HG02763 (cell line): ENCODE results near the gene SORD.

Source experiments
- ATAC-seq: cut with Tn5 transposase; IDR thresholded peaks from one replicate; pipeline ENCODE4 v1.9.1; 2021; ENCODE audit warnings: mild to moderate bottlenecking, moderate library complexity; ENCODE audit not compliant: unreplicated experiment

The SORD gene

DNA sequence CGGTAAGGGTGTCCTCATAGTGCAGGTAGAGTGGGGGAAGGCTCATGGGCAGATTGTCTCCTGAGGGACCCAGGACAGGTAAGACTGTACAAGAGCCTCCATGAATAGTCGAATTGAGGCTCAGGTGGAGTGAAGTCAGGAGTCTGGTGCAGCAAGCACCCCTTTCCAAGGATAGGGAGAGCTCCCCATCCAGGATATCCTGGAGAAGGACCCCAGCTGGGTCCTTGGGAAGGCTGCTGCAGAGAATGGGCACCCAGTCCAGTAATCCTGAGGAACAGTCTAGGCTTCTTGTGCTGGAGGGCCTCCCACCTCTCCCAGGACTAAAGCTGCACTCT lies 91.7 kb downstream of the SORD start:
- ATAC-seq, result no peak

DNA sequence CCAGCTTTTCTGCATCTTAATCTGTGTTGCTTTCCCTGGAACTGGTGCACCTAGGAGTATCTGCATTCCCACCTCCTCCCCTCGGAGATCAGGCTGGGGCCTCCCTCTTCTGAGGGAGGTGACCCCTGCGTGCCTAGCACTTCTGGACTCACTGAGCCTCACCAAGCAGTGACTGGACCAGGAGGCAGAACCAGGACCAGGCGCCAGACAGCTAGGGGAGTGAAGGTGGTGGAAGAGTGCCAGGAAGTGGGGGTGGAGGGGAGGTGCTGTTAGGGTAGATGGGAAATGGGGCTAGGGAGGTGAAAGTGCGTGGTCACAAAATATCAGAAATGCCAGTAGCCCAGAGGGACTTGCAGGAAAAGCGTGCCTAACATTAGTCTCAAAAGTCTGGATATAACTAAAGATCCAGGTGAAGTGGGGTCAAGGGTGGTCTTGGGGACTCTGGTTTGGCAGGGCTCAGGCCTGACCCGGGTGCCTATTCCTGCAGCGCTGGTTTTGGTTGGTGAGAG lies 92.4 kb downstream of the SORD start:
- ATAC-seq, result no peak

DNA sequence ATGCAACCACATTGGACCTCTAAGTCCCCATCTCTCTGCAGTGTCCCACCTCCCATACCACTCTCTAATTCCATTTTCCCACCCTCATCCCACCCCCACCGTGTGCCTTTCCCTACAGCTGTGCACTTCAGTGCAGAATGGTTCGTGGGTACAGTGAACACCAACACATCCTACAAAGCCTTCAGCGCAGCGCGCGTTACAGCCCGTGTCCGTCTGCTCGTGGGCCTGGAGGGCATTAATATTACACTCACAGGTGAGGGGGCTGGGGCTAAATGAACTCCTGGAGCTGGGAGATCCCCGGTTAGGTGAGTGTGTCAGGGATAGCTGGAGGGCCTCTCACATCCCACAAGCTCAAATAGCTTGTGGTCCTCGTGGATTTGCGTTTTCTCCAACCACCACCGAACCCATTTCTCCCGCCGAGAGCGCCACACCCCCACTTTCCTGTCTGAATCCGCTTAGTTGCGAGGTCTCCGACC lies 93.0 kb downstream of the SORD start:
- ATAC-seq, result no peak

DNA sequence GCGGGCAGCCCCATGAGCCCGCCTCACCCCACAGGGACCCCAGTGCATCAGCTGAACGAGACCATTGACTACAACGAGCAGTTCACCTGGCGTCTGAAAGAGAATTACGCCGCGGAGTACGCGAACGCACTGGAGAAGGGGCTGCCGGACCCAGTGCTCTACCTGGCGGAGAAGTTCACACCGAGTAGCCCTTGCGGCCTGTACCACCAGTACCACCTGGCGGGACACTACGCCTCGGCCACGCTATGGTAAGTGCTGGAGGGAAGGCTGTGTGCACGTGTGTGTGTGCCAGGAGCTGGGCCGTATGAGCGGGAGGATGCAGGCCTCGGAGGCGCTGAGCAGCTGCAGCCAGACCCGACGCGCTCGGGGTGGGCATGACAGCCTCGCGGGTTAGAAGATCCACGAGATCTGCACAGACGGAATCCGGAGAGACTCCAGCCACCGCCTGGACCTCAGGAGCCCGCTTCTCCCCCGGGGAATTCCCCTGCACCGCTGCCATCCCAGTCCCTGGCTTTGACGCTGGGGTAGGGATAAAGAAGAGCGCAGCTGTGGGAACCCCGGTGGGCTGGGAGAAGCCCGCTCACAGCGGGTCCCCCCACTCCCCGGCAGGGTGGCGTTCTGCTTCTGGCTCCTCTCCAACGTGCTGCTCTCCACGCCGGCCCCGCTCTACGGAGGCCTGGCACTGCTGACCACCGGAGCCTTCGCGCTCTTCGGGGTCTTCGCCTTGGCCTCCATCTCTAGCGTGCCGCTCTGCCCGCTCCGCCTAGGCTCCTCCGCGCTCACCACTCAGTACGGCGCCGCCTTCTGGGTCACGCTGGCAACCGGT lies 93.7 kb downstream of the SORD start:
- no peak for ATAC-seq

DNA sequence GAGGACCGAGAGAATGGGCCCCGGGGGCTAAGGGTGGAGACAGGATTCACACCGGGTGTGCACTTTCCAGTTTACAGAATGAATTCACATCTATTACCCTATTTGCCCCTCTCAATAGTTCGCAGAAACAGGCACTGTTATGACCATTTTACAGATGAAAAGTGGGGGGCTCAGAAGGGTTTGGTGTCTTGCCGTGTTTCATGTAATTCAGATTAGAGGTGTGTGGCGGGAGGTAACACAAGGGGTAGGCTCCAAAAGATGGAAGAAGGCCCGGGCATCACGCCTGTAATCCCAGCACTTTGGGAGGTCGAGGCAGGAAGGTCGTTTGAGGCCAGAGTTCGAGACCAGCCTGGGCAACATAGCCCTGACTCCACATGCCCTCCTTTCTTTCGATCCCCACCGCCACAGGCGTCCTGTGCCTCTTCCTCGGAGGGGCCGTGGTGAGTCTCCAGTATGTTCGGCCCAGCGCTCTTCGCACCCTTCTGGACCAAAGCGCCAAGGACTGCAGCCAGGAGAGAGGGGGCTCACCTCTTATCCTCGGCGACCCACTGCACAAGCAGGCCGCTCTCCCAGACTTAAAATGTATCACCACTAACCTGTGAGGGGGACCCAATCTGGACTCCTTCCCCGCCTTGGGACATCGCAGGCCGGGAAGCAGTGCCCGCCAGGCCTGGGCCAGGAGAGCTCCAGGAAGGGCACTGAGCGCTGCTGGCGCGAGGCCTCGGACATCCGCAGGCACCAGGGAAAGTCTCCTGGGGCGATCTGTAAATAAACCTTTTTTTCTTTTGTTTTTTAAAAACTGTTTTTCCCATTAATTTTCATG lies 94.5 kb downstream of the SORD start:
- ATAC-seq, result no peak

DNA sequence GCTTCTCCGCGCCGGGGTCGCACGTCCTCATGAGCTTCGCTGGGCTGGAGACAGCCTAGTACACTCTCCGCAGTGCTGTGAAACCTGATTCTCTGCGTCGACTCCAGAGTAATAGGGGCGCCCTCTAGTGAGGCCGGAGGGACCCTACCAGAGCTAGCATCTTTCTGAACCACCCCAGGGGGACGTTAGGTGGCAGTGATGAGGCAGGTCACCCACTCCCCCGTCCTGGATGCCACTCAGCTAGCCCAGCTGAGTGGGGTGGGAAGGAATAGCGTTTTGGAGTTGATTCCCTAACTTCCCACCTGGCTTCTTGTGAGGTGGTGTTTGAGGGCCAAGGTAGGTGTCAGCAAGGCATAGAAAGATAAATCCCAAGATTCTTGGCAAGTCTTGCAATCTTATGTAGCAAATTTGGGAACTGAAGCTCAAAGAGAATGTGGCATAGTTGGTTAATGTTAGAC lies 95.2 kb downstream of the SORD start:
- peak; percentile 88 for ATAC-seq

DNA sequence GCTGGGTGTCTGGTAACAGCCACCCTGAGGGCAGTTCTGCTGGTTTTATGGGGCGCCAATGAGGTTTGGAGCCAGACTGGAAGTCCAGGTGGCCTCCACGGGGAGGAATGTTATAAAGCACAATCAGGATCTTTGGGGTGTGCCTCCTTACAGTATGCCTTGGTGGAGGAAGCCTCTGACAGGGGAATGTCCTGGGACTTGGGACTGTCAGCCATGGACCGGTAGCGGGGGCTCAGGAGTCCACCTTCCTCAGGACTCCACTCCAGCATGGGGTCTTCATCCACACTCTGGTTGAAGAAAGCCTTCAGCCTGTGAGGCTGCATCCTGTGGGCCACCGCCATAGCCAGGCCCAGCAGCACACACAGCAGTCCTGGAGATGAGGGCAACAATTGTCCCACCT lies 96.0 kb downstream of the SORD start:
- no peak for ATAC-seq

DNA sequence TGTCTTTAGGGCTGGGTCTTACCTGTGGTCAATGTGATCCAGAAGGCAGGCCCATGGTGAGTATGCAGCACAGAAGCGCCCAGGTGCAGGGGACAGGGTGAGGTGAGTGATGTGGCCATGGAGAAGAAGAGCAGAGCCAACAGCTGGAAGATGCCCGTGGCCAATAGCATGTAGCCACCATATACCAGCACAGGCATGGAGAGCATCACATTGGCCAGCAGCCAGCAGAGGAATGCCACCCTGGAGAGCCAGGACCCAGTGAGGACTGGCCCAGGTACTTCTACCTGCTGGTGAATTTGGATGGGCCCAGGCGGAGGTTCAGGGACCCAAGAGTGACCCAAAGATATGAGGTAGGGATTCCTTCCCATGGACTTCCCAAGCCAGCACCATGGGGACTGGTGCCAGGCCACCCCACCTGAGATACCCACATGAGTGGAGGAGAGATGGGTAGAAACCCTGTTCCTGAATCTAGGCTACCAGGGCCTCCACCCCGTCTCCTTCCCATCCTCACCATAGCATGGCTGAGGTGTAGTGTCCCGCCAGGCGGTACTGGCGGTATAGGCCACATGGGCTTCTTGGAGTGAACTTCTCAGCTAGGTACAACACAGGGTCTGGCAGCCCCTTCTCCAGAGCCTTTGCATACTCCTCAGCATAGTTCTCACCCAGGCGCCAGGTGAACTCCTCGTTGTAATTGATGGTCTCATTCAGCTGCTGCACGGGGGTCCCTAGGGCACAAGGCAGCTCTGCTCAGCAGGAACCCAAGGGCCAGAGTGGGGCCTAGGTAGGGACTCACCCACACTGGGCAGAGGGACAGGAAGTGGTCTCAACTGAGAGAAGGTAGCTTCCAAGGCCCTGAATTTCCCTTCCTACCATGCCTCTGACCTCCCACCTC lies 97.3 kb downstream of the SORD start:
- no peak for ATAC-seq

DNA sequence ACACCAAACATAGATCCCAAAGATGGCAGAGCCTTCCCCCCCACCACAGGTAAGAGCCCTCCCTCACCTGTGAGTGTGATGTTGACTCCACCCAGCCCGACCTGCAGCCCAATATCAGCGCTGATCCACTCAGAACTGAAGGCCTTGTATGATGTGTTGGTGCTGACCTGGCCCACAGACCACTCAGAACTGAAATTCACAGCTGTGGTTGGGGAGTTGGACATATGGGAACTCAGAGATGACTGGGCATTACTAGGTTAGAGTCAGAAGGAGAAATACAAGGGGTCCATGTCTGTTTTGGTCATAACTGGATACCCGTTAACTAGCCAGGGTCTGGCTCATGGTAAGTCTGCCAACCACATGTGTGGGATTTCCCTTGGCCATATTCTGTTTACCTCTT lies 98.0 kb downstream of the SORD start:
- no peak for ATAC-seq

DNA sequence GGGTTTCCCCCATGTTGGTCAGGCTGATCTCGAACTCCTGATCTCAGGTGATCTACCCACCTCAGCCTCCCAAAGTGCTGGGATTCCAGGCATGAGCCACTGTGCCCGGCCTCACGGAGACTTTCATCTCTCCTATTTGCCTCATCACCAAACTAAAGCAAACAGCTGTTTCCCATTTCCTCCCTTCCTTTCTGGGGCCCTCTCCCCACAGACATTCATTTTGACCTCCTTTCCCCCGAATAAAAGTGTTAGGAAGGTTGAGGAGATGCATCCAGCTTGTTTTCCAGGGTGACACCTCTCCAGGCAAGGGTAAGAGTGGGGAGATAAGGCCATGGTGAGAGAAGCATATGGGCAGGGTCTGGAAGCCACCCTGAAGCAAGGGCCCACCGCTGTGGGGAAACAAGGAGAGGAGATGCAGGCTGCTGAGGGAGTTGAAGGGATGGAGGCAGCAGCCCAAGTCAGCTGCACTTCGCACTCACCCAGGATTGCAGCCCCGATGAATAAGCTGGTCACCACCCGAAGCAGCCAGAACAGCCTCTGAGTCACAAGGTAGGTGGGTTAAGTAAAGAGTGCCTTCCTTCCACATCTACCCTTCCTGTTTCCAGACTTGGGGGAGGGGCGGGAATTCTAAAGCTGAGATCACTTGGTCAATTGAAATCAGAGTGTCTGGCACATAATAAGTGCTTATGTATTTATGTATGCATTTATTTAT lies 98.9 kb downstream of the SORD start:
- ATAC-seq, result no peak

DNA sequence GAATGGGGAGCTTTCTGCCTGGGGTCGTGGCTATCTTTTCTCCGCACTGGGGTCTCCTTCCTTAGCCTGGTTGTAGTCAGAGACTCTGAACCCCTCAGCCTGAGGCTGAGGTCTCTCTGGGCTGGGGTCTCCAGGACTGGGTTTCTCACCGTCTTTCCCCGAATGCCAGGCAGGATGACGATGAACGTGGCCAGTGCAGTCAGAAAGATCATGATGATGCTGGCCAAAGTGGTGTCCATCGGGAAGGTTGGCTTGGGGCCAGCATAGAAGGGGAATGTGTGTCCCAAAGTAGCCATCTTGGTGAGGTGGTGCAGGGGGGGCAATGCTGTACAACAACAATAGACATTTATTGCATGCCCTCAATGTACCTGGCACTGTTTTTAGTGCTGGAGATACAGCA lies 99.7 kb downstream of the SORD start:
- no peak for ATAC-seq

DNA sequence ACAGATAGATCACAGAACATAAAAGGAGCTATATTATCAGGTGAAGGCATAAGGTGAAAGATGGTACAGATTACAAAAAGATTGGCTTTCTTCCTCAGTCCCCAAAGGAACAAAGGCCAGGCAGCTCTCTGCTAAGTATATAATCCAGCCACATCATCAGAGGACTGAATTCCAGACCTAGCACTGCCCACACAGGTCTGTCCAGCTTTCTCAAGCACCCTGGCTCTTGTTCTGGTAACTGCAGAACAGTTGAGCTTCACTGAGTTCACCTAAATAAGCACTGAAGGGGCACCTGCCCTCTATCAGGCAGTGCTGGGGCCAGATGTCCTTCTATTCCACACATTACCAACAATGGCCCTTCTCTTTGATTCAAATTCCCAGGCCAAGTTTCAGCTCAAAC lies 100.4 kb downstream of the SORD start:
- ATAC-seq, result no peak

DNA sequence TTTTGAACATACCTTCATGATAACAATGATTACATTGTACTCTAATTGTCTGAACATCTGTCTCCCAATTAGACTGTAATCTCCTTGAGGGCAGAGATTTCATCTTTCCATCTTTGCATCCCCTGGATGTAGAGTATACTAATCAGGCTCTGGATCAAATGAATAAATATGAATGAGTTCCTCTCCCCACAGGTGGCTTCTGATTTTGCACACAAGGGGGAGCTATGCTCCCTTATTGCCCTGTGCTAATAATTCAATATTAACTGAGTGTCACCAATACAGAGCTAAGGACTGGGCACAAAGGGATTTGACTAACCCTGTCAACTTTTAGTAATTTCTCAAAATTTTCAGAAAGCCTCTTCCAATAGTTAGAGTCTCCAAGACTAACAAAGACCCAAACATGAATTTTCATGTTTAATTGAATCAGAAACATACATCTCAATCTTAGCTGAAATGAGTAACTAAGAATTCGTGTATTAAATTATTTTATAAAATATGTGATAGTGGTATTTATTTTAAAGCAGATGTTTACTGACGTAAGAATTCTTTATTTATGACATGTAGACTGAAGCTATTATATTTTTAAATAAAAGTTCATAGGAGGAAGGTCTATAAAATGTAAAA lies 103.7 kb downstream of the SORD start:
- ATAC-seq, result no peak
